Fibroblast of gingiva (primary cell): Measurements from ENCODE around the gene SEMA6B.
"Not testable (repeated sequence)": the region's sequence is repeated elsewhere in the genome, so short reads cannot be mapped to it uniquely, and the experiment has no call there.

Experiments
- DNase-seq: peaks from one replicate; pipeline ENCODE4 v3.0.0-alpha.2; 2011; ENCODE audit warnings: low read depth

SEMA6B gene

GRCh38 chr19:4571305-4571917 is 11.9 kb upstream of the SEMA6B start:
- no peak for DNase-seq

- DNase-seq, result no peak
These were observed 11.4 kb upstream of the SEMA6B start for GRCh38 chr19:4570916-4571304.

DNA sequence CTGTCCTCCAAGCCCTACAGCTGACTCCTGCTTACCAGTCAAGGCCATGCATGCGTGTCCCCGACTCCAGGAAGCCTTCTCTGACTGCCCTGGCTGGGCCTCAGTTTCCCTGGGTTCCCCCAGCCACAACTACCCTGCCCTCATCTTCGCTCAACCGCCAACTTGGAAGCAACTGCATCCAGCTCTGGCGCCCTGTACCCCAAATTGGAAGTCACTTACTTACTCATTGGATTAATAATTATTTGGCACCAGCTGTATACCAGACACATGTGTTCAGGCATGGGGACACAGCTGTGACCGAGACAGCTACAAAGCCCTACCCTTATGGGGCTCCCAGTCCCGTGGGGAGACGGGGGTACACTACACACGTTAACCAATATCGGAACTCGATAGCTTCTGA is 10.9 kb upstream of the SEMA6B start:
- DNase-seq, result no peak

GRCh38 chr19:4568886-4569285 is 9.4 kb upstream of the SEMA6B start:
- DNase-seq, result no peak

GRCh38 chr19:4567584-4568071 is 8.1 kb upstream of the SEMA6B start:
- no peak for DNase-seq

DNA sequence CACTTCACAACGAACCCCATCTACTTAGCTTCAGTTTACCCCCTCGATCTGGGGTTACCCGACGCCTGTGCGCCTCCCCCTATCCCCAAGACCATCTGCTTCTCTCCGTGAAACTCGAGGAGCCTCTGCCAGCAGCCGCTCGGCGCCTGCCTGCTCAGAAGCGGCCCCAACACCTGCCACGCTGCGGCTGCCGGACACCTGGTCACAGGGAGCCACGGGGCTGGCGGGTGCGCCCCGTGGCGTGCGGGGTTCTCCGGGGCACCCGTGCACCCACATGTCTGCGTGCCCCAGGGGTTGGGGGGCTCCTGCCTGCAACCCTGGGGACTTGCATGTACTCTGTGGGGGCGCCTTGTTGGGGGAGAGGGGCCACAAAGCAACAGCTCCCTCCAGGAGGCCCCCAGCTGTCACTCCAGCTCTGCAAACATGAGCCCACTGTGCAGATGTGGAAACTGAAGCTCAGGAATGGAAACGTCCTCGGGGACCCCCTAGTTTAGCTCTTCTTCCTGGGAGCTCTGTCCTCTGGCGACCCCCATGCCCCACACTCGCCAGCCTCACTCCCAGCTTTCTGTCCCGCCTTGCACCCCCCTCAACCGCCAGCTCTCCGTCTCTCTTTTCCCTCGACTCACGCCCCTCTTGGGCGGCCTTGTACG is 7.0 kb upstream of the SEMA6B start:
- DNase-seq, result no peak

GRCh38 chr19:4563562-4563961 is 4.1 kb upstream of the SEMA6B start:
- not testable (repeated sequence) for DNase-seq

DNA sequence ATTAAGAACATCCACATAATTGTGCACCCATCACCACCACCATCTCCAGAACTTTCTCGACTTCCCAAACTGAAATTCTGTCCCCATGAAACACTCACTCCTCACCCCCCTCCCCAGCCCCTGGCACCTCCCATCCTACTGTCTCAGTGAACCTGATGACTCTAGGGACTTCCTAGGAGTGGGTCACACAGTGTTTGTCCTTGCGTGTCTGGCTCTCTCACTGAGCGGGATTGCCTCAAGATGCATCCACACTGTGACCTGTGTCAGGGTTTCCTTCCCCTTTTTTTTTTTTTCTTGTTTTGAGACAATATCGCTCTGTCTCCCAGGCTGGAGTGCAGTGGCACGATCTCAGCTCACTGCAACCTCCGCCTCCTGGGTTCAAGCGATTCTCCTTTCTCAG is 2.6 kb upstream of the SEMA6B start:
- DNase-seq, result not testable (repeated sequence)

DNA sequence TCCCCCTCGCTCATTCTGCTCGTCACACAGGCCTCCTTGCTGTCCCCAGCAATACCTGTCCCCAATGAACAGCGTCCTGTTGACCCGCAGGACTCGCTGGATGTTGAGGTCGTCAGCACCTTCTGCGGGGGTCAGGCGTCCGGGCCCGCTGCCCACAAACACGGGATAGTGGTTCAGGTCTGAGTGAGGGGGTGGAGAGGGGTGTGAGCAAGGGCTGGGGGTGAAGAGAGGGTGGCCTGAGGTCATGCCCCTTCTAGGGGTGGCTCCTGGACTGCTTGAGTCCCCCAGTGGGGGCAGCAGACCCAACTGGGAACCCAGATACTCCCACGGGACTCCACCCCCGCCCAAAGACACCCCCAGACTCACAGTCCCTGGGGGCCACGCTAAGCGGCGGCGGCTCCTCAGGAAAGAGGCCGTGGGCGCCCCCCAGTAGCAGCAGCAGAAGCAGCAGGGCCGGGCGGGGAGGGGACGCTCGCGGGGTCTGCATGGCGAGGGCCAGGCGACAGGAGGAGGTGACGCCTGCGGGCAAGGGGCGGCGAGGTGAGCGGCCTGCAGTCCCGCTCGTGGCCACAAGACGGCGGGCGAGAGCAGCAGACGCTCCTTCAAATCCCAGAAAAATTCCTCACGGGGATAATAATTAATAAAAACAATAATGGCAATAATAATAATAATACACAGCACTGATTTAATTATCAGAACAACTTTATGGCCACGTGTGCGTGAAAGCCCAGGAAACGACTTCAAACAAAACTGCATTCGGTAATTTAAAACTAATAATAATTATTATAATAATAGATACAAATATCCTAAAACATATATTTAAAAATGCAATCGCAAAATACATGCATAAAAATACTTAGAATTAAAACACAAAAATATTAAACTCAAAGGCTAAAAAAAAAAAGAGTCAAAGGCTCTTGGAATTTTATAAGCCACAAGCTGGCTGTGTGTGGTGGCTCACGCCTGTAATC is 1.2 kb downstream of the SEMA6B start:
- DNase-seq, result no peak

DNA sequence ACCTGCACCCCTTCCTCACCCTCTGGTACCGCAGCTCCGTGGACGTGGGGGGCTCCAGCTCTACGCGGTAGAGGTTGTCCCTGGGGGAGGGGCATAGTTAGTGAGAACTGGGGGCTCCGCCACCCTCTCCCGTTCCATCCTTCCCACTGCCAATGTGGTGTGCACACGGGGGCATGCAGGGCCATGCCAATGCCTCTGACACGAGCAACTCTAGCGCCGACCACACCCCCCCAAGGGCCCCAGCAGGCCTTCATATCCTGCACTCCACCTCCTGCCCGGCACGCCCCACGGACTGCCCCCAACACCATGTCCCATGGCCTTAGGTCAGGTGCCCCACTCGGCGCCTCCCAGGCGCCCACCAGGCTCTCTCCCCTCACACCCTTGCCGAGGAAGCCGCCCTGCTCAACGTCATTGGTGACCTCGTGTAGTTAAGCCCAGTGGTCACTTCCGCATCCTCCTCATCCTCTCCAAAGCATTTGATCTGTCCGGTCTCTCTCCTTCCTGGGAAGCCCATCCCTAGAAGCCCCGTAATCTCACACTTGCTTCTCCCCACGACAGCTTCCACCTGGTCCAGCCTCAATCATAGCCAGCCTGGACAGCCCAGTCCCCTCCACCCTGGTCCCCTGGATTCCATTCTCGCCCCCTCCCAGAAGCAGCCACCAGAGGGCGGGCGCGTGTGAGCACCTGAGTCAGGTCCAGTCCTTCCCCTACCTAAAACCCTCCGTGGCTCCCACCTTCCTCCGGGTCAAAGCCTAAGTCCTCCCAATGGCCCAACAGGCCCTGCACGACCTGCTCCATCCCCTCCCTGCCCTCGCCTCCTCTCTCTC is 2.1 kb downstream of the SEMA6B start:
- DNase-seq, result no peak

GRCh38 chr19:4556597-4557127 is 2.8 kb downstream of the SEMA6B start:
- no peak for DNase-seq

DNA sequence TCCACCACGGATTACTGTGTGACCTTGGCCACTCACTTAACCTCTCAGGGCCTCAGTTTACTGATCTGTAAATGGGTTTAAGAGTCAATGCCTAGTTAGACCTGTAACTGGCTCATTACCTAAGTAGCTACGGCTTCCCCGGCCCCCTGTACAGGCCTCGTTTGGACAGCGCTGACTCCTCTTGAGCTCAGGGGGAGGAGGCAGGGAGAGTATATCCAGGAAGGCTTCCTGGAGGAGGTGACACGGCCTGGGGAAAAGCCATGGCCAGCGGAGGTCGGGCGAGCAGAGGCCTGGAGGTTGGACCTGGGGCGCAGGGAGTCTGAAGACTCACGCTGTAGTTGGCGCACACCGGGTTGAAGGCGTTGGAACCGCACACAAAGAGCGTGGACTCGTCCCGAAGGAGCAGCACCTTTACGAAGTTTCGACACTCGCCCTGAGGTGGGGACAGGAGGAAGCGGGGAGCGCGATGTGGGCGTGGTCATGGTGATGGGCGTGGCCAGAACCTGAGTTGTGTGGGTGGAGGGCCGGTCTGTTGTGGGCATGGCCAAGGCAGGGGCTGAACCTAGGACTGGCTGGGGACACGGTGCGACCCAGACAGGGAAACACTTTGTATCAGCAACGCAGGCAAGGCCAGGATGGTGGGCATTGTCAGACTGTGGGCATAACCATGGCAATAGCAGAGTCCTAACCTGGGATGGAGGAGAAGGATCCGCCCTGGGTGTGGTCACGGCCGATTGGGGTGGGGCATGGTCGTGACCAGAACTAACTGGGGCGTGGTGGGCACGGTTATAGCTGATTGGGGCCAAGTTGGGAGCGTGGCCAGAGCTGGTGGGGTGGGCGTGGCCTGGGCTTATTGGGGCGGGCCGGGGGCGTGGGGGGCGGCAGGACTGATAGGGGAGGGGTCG is 3.6 kb downstream of the SEMA6B start:
- DNase-seq, result no peak

GRCh38 chr19:4554717-4555116 is 4.8 kb downstream of the SEMA6B start:
- DNase-seq, result no peak

DNA sequence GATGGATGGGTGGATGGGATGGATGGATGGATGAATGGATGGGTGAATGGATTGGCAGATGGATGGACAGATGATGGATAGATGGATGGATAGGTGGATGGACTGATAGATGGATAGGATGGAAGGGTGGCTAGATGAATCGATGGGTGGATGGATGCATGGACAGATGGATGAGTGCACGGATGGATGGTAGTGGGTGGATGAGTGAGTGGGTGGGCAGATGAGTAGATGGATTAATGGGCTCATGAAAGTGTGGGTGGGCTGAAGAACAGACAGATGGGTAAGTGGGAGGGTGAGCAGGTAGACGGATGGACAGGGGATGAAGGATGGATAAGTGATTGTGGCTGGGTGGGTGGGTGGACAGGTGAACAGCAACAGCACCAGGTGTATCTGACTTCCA is 5.7 kb downstream of the SEMA6B start:
- DNase-seq, result no peak

DNA sequence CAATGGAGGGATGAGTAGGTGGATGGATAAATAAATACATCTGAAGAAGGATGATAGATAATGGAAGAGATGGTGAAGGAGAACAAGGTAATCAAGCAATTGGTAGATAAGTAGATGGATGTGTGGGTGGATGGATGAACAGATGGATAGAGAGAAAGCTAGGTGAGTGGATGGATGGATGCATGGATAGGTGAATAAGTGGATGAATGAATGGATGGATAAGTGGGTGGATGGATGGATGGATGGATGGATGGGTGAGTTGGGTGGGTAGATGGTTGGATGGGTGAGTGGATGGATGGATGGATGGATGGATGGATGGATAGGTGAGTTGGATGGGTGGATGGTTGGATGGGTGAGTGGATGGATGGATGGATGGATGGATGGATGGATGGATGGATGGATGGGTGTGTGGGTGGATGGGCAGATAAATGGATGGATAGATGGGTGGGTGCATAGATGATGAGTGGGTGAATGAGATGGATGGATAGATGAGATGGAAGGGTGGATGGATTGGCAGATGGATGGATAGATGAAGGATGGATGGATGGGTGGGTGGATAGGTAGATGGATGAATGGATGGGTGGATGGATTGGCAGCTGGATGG is 6.3 kb downstream of the SEMA6B start:
- DNase-seq, result no peak

DNA sequence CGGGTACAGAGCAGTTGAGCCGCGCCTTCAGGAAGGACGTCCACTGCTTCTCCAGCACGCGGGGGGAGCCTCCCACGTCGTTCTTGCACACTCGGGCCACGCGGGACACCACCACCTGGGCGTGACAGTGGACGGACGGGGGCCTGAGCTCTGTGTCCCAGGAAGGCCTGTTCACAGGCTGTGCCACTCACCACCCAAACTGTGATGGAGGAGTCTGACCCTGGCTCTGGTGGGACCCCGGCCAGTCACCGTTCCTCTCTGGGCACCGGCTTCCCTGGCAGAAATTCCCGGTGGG is 7.0 kb downstream of the SEMA6B start:
- no peak for DNase-seq

DNA sequence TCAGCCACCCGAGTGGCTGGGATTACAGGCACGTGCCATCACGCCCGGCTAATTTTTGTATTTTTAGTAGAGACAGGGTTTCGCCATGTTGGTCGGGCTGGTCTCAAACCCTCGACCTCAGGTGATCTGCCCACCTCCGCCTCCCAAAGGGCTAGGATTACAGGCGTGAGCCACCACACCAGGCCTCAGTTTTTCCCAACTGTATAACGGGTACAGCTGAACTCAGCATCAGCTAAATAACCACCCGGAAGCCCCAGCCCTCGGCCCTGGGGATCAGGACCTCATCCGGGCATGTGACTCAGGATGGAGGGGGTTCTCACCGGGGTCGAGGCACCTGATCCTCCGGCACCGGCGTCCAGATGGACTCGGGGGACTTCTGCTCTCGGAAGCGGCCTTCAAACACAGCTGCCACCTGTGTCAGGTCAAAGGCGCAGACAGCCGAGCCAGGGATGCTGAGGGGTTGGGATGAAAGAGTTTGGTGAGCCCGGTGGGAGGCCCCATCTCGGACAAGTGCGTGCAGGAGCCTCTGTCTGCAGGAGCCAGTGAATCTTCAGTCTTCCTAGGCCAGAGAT is 8.9 kb downstream of the SEMA6B start:
- DNase-seq, result no peak

GRCh38 chr19:4550018-4550417 is 9.5 kb downstream of the SEMA6B start:
- no peak for DNase-seq

- DNase-seq, result no peak
These were observed 11.3 kb downstream of the SEMA6B start for GRCh38 chr19:4548238-4548584.
